Coronary artery (tissue), 2 donors: ENCODE data around the gene C6orf89.
A peak's percentile ranks its signal among the peaks of the same experiment; 100 is the strongest.

Experiments used
- DNase-seq: peaks from one replicate; pipeline ENCODE4 v3.0.0-alpha.2; 2017; ENCODE audit warnings: low spot score
- H3K27ac ChIP-seq, 2 donors: fragments of 200-600 bp; sonication (generic); one replicate each; pipeline ENCODE4 v1.5.1; 2016 to 2019
- H3K4me3 ChIP-seq: fragments of 200-600 bp; sonication (generic); 2 replicates; pipeline ENCODE4 v1.5.1; 2016; ENCODE audit warnings: mild to moderate bottlenecking, moderate library complexity
- TF ChIP-seq, protein P1 (sequence below): fragments of 200-600 bp; sonication (generic); IDR thresholded peaks from one replicate; pipeline ENCODE4 v1.5.1; 2019; ENCODE audit warnings: antibody characterized with exemption

C6orf89 gene

DNA sequence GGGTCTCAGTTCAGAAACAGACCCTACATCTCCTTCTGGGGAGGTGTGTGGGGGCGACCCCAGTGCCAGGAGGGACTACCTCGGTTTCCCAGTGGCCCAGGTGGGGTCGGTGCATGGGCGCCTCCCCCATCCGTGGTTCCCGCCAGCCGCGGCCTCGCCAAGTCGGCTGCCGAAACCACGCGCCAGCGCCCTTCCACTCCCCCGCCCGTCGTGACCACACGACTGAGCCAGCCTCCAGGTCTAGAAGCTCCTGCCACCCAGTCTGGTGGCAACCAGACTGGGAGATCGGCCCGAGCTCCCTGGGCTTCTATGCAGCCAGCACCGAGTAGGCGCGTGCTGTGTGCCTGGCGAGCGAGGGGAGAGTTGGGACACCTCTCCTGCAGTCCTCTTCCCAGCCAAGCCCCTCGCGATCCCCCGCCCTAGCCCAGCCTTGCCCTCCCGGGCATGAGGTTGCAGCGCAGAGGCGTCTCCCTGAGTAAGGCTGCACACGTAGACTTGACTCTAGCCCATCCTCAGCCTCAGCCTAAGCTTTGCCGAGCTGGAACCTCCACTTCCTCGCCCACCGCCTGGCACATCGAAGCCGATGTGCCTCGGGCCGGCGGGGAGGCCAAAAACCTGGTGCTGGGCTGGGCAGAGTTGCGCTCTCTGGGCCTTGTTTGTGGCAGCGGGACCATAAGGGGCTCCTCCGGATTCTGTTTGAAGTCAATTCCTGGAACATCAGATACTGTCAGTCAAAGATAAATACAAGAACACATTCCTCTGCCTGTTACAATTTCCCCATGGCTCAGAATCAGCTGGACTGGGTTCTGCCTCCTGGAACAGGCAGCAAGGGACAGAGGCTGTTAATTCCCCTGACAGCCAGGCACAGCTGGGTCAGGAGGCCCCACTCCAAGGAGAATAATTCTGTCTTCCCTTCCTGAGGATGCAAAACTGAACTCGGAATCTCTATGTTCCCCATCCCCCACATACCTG, 45.0 kb upstream of the C6orf89 start:
- TF ChIP-seq, protein P1, sequence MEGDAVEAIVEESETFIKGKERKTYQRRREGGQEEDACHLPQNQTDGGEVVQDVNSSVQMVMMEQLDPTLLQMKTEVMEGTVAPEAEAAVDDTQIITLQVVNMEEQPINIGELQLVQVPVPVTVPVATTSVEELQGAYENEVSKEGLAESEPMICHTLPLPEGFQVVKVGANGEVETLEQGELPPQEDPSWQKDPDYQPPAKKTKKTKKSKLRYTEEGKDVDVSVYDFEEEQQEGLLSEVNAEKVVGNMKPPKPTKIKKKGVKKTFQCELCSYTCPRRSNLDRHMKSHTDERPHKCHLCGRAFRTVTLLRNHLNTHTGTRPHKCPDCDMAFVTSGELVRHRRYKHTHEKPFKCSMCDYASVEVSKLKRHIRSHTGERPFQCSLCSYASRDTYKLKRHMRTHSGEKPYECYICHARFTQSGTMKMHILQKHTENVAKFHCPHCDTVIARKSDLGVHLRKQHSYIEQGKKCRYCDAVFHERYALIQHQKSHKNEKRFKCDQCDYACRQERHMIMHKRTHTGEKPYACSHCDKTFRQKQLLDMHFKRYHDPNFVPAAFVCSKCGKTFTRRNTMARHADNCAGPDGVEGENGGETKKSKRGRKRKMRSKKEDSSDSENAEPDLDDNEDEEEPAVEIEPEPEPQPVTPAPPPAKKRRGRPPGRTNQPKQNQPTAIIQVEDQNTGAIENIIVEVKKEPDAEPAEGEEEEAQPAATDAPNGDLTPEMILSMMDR = no peak
- DNase-seq = no peak
- Histone ChIP-seq H3K4me3 (peak overlapping the region; percentile 82), H3K27ac (no peak overlapping the region)

GRCh38 chr6:36841756-36842155, 44.0 kb upstream of the C6orf89 start:
- Histone ChIP-seq H3K27ac (no peak overlapping the region), H3K4me3 (no peak overlapping the region)
- TF ChIP-seq, protein P1 = no peak
- DNase-seq = no peak

DNA sequence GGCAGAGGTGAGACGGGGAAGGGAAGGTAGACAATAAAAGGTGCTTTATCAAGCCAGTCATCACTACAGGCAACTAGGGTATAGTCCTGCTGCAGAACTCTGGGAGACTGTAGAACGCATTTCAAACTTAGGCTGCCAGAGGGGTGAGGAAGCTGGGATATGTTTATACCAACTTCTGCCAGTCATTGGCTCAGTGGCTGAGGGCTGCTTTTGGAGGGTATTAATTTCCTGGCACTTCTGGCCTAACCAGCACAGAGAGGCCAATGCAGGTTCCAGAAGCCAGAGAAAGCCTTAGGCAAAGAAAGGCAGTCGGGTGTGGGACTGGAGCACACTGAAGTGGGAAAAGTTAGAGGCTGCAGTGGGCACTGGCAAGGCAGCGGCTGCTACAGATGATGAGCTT, 42.6 kb upstream of the C6orf89 start:
- DNase-seq = no peak
- TF ChIP-seq, protein P1 = no peak
- Histone ChIP-seq H3K4me3 (no peak overlapping the region), H3K27ac (no peak overlapping the region)

DNA sequence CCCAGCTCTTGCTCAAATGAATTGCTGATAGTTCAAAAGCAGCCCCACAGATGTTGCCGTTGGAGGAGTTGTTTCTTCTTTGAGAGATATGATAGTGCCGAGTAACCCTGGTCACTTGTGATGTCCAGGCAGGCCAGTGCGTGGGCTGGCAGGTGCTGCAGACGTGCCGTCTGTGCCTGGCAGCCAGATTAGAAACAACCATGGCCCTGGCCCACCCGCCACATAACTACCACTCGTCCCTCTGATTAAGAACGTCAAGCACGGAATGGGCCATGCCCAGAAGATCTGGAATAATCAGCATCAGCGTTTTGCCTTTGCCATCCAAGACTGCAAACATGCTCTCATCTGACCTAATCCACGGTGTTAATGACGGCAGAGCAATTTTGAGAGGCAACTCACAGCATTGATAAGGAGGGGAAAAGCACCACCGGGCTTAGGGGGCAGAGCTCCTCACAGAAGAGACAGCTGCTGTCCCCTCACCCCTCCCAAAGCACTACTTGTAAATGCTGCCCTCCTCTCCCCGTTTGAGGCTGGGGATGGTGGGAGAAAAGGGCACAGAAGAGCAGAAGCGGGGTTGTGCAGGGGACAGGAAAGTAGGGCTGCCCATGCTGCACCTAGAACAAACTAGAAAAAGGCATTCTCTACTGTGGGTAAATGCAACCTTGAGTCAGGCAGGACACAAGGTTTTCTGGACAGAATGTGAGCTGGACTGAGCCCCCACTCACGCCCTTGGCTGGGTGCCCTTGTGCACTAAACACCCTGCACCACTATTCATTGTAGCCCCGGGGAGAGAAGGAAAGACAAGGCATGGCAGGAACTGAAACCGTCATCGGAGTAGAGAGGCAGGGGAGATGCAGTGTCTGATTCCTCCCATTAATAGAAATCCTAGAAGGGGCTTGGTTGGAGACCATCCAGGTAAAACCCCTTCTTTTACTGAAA, 41.3 kb upstream of the C6orf89 start:
- no peak for DNase-seq
- TF ChIP-seq, protein P1 = no peak
- H3K27ac ChIP-seq = no peak overlapping the region
- no peak overlapping the region for H3K4me3 ChIP-seq

DNA sequence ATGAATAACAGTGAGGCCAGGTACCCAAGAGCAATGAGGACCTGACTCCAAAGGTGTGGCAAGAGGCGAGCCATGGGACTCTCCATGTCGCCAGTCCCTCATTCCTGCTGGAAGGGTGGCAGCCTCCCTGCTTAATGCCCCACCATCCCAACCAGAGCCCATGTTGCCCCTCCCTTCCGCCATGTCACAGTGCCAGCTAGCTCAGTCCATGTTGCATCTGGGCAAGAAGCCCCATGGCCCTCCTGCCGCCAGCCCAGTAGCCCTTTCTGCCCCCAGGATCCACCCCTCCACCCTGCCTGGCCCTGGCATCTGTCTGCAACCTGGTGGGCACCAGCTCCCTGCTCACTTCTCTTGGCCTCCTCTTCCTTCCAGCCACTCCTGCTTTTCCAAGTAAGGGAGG, 40.5 kb upstream of the C6orf89 start:
- TF ChIP-seq, protein P1 = no peak
- no peak overlapping the region for H3K4me3 ChIP-seq

GRCh38 chr6:36847152-36847551, 38.6 kb upstream of the C6orf89 start:
- Histone ChIP-seq H3K27ac (no peak overlapping the region), H3K4me3 (no peak overlapping the region)
- no peak for DNase-seq
- TF ChIP-seq, protein P1 = no peak

More for the DNA sequence above, 40.5 kb upstream of the C6orf89 start:
- no peak overlapping the region for H3K27ac ChIP-seq
- DNase-seq = no peak
